ENCODE measurements around the gene MIAT. TPM values are rescaled to one million over a fixed set of nuclear protein-coding genes. Genes with fewer than 3 reads are reported as not detected.

The MIAT gene
- total and polyA plus RNA-seq, 2 of the 4 experiments (the other 2 are of a cell fraction): 0.54 to 0.65 TPM

DNA sequence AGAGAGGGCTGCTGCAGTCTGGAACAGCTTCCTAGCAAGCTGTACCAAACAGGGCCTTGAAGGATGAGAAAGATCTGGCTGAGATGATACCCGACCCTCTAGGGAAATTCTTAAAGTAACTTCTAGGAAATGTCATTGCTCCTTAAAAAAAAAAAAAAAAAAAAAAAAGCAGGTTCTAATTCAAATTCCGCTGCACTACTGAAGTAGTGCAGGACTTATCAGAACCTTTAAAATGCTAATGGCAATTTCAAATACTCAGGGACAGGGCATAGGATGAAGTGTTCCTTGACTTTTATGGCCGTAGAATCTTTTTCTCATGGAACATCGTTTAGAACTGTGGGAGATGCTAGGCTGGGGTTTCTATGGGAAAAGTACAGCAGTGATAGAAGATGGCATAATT is 13.1 kb downstream of the MIAT start:
- in situ Hi-C loops (cut with MboI; ENCODE audit: low sequenced_read_pairs): no loop called here
- no peak overlapping the region for H3K9ac ChIP-seq (ENCODE audit: low read depth, low read length)
- BruUV-seq (replicated peaks): no TSS peak
- no peak overlapping the region for H4K8ac ChIP-seq (ENCODE audit: low read depth in 2 of 2, low read length in 2 of 2)
- H3K14ac ChIP-seq (replicated peaks; ENCODE audit: low read depth, low read length): no peak overlapping the region
- H3K27ac ChIP-seq (ENCODE audit: insufficient read depth, low read length): no peak overlapping the region
- ChIA-PET CTCF (no interaction called here), POLR2A (ENCODE audit: unreplicated experiment) (no interaction called here)
- H3K9me3 ChIP-seq (ENCODE audit: control insufficient read depth, insufficient read depth, low read length): no peaks in the 10 kb centered on the region
- H3K56ac ChIP-seq (ENCODE audit: extremely low read depth, insufficient read depth, low read length): no peak overlapping the region
- H3K4me2 ChIP-seq (ENCODE audit: low read depth, low read length): no peak overlapping the region
- no CpG with 5 or more reads among the region's 4 CpGs for WGBS, 2 experiments (ENCODE audit: extremely low coverage in 2 of 2, insufficient read length in 1 of 2)
- 0 out of 2 replicates have a peak, but pooled peaks cover 3% of the 10 kb centered on the region for H4K20me1 ChIP-seq (ENCODE audit: insufficient read depth, low read length)
- H3K4ac ChIP-seq (ENCODE audit: low read depth, low read length): no peak overlapping the region
- H2AK5ac ChIP-seq (ENCODE audit: low read depth, low read length): no peak overlapping the region
- no peak overlapping the region for H2BK120ac ChIP-seq (ENCODE audit: low read depth, low read length)
- H4K5ac ChIP-seq (ENCODE audit: low read depth, low read length): no peak overlapping the region
- dilution Hi-C loops (cut with HindIII; ENCODE audit: low sequenced_read_pairs, unreplicated experiment): no loop called here
- peaks cover 15% of the 10 kb centered on the region for H3K4me1 ChIP-seq (ENCODE audit: control insufficient read depth, insufficient read depth, low read length)
- no peak overlapping the region for H2BK5ac ChIP-seq (ENCODE audit: low read depth, low read length, poor library complexity, severe bottlenecking)
- no peaks in the 10 kb centered on the region for H3K27me3 ChIP-seq (ENCODE audit: control insufficient read depth, insufficient read depth, low read length)
- no peak overlapping the region for H4K91ac ChIP-seq (ENCODE audit: insufficient read depth, low read depth, low read length)
- H3K79me1 ChIP-seq (ENCODE audit: low read depth in 1 of 2, low read length in 2 of 2): peaks cover 18 to 24% of the 10 kb centered on the region in 2 experiments
- ATAC-seq (ENCODE audit: low read depth) (no peak), DNase-seq (no peak)
- peaks cover 19% of the 10 kb centered on the region for H3K9me1 ChIP-seq (ENCODE audit: insufficient read depth, low read length)
- no peak overlapping the region for H2BK15ac ChIP-seq (ENCODE audit: low read depth, low read length)
- no peak overlapping the region for H3K23ac ChIP-seq (ENCODE audit: low read depth, low read length)
- TF ChIP-seq RCOR1 (IDR thresholded peaks at IDR 0.05; ENCODE audit: insufficient replicate concordance, low read length): no peak
- TF ChIP-seq, protein P1, sequence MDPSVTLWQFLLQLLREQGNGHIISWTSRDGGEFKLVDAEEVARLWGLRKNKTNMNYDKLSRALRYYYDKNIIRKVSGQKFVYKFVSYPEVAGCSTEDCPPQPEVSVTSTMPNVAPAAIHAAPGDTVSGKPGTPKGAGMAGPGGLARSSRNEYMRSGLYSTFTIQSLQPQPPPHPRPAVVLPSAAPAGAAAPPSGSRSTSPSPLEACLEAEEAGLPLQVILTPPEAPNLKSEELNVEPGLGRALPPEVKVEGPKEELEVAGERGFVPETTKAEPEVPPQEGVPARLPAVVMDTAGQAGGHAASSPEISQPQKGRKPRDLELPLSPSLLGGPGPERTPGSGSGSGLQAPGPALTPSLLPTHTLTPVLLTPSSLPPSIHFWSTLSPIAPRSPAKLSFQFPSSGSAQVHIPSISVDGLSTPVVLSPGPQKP (IDR thresholded peaks at IDR 0.05; ENCODE audit: borderline replicate concordance, low read depth, low read length): no peak
- TF ChIP-seq, protein P2, sequence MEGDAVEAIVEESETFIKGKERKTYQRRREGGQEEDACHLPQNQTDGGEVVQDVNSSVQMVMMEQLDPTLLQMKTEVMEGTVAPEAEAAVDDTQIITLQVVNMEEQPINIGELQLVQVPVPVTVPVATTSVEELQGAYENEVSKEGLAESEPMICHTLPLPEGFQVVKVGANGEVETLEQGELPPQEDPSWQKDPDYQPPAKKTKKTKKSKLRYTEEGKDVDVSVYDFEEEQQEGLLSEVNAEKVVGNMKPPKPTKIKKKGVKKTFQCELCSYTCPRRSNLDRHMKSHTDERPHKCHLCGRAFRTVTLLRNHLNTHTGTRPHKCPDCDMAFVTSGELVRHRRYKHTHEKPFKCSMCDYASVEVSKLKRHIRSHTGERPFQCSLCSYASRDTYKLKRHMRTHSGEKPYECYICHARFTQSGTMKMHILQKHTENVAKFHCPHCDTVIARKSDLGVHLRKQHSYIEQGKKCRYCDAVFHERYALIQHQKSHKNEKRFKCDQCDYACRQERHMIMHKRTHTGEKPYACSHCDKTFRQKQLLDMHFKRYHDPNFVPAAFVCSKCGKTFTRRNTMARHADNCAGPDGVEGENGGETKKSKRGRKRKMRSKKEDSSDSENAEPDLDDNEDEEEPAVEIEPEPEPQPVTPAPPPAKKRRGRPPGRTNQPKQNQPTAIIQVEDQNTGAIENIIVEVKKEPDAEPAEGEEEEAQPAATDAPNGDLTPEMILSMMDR (conservative IDR thresholded peaks at IDR 0.05; ENCODE audit: low read depth, low read length): no peak
- TF ChIP-seq RAD21 (IDR thresholded peaks at IDR 0.05; ENCODE audit: low read length): no peak
- no peak for TF ChIP-seq MAZ (IDR thresholded peaks at IDR 0.05; ENCODE audit: borderline replicate concordance, low read depth, low read length)
- no peak for TF ChIP-seq BHLHE40 (IDR thresholded peaks at IDR 0.05; ENCODE audit: low read depth, low read length)
- TF ChIP-seq CEBPB (IDR thresholded peaks at IDR 0.05; ENCODE audit: low read depth, low read length): no peak
- TF ChIP-seq, protein P3, sequence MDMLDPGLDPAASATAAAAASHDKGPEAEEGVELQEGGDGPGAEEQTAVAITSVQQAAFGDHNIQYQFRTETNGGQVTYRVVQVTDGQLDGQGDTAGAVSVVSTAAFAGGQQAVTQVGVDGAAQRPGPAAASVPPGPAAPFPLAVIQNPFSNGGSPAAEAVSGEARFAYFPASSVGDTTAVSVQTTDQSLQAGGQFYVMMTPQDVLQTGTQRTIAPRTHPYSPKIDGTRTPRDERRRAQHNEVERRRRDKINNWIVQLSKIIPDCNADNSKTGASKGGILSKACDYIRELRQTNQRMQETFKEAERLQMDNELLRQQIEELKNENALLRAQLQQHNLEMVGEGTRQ (IDR thresholded peaks at IDR 0.05; ENCODE audit: low read depth, low read length): no peak
- no peak for TF ChIP-seq FOS (IDR thresholded peaks at IDR 0.05; ENCODE audit: low read depth, low read length)
- TF ChIP-seq MAFK (IDR thresholded peaks at IDR 0.05; ENCODE audit: low read depth, low read length): no peak
- TF ChIP-seq CHD1 (IDR thresholded peaks at IDR 0.05; ENCODE audit: low read depth, low read length): no peak
- TF ChIP-seq NFE2L2 (IDR thresholded peaks at IDR 0.05; ENCODE audit: low read depth, low read length): no peak
- TF ChIP-seq MXI1 (IDR thresholded peaks at IDR 0.05; ENCODE audit: borderline replicate concordance, low read depth, low read length): no peak
- no peak for TF ChIP-seq SMC3 (IDR thresholded peaks at IDR 0.05; ENCODE audit: low read depth, low read length)
- H3K18ac ChIP-seq (ENCODE audit: low read depth, low read length): no peak overlapping the region
- H3K4me3 ChIP-seq (ENCODE audit: insufficient read depth, low read depth, low read length): no peak overlapping the region
- H2AFZ ChIP-seq (replicated peaks; ENCODE audit: low read length, poor library complexity): no peak overlapping the region
- no peak overlapping the region for H2BK20ac ChIP-seq (ENCODE audit: low read depth, low read length)
- intact Hi-C loops (cut with micrococcal nuclease): loop anchor here (10.0 kb wide), 3 partner anchors 224 to 444 kb away; no protein-coding TSS in a partner anchor
- no peak overlapping the region for H2AK9ac ChIP-seq (replicated peaks; ENCODE audit: low read depth, low read length, poor library complexity)
- H3K36me3 ChIP-seq (ENCODE audit: control insufficient read depth, insufficient read depth, low read length): no peaks in the 10 kb centered on the region

Data from IMR-90 (cell line).